Stimulated activated CD4-positive, alpha-beta T cell treated with anti-CD3 and anti-CD28 coated beads, Interleukin-2, amount 100 ng/mL, for 4 hours (primary cell): ENCODE data around the gene MAMSTR.
"Not testable (repeated sequence)": the region's sequence is repeated elsewhere in the genome, so short reads cannot be mapped to it uniquely, and the experiment has no call there.

Source experiments
- DNase-seq: peaks from one replicate; pipeline ENCODE4 v3.0.0-alpha.2; 2020; ENCODE audit warnings: low read depth

Gene MAMSTR

GRCh38 chr19:48685583-48685982, 33.9 kb downstream of the MAMSTR start:
- no peak for DNase-seq

DNA sequence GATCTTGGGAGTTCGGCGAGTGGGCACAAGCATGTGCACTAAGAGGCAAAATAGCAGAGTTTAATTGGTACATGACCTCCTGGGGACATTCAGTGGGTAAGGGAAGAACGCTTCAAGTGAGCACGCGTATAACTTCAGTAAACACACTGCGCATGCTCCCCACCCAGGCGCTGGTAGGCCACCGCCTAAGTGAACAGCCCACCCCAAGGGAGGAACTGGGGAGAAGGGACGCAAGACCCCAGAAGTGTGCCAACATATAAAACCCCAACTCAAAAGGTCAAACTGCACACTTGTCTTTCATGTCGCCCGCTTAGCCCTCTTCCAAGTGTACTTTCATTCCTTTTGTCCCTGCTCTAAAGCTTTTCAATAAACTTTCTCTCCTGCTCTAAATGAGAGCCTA, 36.2 kb downstream of the MAMSTR start:
- peak; percentile 13 for DNase-seq

- DNase-seq: no peak
Measured at GRCh38 chr19:48681127-48681470, 38.4 kb downstream of the MAMSTR start.

DNA sequence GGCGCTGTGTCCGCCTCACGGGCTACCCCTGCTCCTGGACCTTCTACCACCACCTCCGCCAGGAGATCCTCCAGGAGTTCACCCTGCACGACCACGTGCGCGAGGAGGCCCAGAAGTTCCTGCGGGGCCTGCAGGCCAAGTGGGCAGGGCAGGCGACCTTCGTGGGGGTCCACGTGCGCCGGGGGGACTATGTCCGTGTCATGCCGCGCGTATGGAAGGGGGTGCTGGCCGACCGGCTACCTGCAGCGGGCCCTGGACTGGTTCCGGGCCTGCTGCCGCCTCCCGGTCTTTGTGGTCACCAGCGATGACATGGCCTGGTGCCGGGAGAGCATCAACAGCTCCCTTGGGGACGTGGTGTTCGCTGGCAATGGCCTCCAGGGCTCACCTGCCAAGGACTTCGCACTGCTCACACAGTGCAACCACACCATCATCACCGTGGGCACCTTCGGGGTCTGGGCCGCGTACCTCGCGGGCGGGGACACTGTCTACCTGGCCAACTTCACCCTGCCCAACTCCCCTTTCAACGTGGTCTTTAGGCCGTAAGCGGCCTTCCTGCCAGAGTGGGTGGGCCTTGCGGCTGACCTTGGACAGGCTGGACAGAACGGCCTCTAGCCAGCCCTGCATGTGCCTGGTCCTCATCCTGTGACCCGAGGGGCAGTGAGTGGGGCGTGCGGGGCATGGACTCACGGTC, 38.9 kb downstream of the MAMSTR start:
- no peak for DNase-seq

DNA sequence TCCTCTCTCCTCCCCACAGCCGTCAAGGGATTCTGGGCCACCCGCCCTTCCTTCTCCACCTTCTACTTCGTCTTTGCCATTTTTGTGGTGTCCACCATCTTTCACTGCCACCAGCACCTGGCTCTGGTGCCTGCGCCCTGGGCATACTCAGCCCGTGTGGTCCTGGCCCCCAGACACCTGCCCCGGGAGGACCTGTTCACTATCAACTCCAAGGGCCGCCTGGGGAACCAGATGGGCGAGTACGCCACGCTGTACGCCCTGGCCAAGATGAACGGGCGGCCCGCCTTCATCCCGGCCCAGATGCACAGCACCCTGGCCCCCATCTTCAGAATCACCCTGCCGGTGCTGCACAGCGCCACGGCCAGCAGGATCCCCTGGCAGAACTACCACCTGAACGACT, 39.5 kb downstream of the MAMSTR start:
- not testable (repeated sequence) for DNase-seq

GRCh38 chr19:48678201-48678600, 41.3 kb downstream of the MAMSTR start:
- no peak for DNase-seq

DNA sequence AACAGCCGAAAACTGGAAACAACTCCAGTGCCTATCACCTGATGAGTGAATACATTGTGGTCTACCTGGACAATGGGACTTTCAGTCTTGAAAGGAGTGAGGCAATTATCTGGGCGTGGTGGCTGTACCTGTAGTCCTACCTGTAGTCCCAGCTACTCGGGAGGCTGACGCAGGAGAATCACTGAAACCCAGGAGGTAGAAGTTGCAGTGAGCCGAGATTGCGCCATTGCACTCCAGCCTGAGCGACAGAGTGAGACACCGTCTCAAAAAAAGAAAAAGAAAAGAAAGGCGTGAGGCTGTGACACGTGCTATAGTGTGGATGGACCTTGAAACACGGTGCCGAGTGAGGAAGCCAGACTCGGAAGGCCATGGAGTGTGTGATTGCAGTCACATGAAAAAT, 42.6 kb downstream of the MAMSTR start:
- no peak for DNase-seq

DNA sequence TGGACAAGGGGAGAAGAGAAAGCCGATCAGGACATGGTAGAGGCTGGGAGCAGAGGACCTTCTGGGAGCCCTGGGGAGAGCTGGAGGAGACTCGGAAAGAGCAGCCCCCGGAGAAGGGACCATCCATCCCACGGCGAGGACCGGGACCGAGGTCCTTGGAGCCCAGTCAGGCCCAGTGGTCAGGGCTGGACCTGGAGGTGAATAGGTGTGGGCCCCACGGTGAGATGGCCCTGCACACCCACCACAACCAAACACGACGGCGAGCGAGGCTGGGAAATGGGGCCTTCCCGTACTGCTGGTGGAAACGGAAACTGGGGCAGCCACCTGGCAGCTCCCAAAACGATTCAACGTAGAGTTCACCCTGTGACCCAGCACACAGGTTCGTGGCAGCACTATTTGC, 43.0 kb downstream of the MAMSTR start:
- no peak for DNase-seq

- DNase-seq: peak; percentile 65
Measured at GRCh38 chr19:48674921-48675824, 44.4 kb downstream of the MAMSTR start.

- DNase-seq: no peak
Measured at GRCh38 chr19:48674216-48674809, 45.2 kb downstream of the MAMSTR start.

DNA sequence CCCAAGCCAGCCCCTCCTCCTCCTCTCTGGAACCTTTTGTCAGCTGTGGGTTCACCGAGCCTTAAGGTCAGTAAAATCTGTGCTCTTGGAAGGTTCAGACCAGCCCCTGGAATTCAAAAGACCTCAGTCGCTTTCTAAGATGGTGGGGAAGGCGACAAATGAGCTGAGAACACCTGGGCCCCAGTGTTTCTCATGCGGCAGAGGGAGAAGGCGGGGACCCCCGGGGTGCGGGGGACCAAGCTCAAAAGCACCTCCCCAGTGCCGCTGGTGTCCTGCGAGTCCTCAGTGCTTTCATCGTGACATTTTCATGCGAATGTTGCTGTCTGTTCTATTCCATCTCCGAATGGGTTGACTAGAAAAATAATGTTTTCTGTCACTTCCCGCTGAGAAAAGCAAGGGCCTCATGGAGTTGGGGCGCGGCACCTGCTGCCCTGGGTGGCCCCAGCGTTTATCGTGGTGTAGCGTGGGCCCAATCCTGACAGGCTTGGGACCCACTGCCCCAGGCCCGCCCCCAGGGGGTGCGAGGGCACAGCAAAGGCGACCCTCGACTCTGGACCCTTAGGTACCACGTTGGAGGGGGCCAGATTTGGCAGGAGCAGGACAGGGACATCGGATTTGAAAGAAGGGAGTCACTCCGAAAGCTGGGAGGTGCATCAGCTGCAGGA, 46.0 kb downstream of the MAMSTR start:
- no peak for DNase-seq

DNA sequence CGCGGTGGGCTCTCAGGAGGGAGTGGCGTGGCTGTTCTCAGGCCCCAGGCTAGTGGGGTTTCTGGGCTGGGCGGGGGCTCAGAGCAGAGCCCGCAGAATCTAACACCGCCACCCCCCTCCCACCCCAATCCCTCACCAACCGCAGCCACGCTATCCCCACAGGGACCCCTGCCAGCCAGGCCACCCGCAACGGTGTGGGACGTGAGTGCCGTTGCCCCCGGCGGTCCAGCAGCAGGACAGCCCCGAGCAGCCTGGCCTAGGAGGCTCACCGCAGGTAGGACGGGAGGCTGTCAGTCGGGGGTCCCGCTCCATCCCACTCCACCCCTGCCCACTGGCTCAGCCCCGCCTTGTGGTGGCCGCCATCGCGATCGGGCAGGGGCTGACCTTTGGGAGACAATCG, 46.5 kb downstream of the MAMSTR start, which contains the start of gene NTN5:
Gene NTN5, minus strand, starts transcription at position 24 of the 400 bp plus-strand sequence. CDS start 2,031 bp downstream, outside the sequence.
- DNase-seq: no peak

- no peak for DNase-seq
Measured at GRCh38 chr19:48671446-48671995, 48.0 kb downstream of the MAMSTR start.

DNA sequence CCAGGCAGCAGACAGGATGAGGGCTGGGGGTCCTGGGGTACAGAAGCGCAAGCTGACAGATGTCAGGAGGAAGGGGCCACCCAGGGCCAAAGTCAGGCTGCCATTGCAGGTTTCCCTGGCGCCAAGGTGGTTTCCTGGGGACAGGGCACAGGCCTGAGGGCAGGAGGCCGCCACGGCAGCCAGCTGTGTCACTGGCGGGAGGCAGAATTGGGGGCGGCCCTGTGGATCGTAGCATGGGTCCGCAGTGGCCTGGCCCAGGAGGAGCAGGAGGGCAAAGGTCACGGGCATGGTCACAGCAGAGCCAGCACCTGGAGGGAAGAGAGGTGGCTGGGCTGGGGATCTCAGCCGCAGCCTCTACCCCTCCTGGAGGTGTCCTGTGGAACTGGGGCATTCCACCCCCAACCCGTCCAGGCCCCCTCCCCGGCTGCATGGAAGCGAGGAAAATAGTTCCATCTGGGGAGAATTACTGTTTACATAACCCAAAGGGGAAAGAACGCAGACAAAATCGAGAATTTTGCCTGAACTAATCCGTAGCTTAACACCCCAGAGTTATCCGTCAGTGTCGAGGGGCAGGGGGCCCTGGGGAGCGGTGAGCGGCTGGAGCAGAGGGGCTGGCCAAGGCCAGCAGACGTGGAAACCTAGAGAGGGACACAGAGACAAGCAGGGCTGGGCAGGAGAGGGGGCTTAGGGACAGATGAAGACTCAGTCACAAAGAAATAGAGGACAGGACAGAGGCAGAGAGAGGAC, 48.7 kb downstream of the MAMSTR start:
- DNase-seq: no peak

- no peak for DNase-seq
Measured at GRCh38 chr19:48669903-48670668, 49.4 kb downstream of the MAMSTR start.

- DNase-seq: no peak
Measured at GRCh38 chr19:48668761-48669160, 50.8 kb downstream of the MAMSTR start.

GRCh38 chr19:48668332-48668731, 51.2 kb downstream of the MAMSTR start:
- no peak for DNase-seq

DNA sequence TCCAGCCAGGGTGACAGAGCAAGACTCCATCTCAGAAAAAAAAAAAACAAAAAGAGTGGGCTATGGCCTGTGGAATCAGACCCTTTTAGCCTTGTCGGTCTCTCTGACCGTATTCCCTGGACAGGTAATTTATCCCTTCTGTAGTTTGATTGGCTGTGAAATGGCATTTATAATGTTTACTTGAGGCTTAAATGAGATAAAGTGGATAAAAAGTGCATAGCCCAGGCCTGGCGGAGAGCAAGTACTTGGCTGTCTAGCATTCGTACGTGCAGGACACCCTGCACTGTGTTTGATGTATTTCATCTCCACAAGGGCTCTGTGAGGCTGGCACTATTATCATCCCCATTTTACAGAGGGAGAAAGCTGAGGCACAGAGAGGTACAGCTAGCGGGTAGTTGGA, 53.7 kb downstream of the MAMSTR start:
- no peak for DNase-seq

DNA sequence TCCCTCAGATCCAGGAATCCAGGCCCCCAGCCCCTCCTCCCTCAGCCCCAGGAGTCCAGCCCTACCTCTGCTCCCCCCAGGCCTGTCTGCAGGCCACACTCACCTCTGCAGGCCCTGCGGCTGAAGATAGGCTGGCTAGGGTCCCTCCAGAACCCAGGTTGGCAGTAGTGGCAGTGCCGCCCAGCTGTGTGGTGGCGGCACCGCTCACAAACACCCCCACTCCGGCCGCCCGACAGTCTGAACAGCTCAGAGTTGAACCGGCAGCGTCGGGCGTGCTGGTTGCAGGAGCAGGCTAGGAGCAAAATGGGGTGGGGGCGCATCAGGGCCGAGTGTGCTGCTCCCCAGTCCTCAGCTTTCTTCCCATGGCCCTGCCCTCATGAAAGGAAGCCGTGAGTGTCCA, 55.0 kb downstream of the MAMSTR start:
- no peak for DNase-seq

GRCh38 chr19:48663667-48664066, 55.9 kb downstream of the MAMSTR start:
- DNase-seq: no peak
